Measurements from ENCODE around the gene ANXA1.
"Not testable (repeated sequence)": the region's sequence is repeated elsewhere in the genome, so short reads cannot be mapped to it uniquely, and the experiment has no call there.

The ANXA1 gene

GRCh38 chr9:73168298-73168934 is 16.8 kb downstream of the ANXA1 start:
- no peak for DNase-seq (ENCODE audit: low read depth in 3 of 3)

- no peak for DNase-seq (ENCODE audit: low read depth in 3 of 3)
Observed at GRCh38 chr9:73170185-73170957, 18.7 kb downstream of the ANXA1 start.

DNA sequence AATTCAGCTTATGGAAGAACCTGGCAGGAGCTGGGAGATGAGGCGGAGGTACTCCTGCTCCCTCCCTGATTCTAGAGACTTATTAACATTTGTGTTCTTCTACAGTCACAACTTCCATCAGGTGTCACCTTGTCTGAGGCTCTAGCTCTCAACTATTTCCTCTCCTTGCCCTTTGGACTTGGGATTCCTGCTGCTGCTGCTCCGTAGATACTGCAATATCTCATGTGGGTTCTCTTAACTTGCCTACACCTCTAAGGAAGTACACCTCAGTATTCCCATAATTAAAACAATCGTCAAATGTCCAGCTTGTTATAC is 21.2 kb downstream of the ANXA1 start:
- no peak for DNase-seq (ENCODE audit: low read depth in 3 of 3)

- DNase-seq (ENCODE audit: low read depth in 3 of 3), result no peak
Observed at GRCh38 chr9:73173557-73174329, 22.1 kb downstream of the ANXA1 start.

DNA sequence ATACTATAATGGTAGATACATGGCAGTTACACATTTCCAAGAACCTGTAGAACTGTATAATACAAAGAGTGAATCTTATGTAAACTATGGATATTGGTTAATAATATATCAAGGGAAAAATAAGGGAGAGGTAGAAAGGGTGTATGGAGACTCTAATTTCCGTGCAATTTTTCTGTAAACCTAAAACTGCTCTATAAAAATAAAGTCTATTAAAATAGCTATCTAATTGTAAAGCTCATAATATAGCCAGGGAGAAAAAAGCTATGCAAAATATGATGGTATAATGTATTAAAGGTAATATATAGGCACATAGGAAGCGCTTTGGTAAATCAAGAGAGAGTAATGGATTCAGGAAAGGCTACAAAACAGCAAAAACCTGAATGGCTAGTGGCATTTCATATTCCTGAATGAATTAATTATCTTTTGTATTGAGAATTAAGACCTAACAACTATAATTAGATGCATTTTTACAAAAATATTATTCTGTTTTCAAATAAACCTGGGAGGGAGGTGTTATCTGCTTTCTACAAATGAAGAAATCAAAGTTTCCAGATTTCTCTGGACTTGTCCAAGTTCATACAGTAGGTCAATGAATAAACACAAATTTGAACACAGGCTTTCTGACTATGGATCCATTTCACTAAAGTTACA is 22.8 kb downstream of the ANXA1 start:
- DNase-seq (ENCODE audit: low read depth in 3 of 3), result no peak

DNA sequence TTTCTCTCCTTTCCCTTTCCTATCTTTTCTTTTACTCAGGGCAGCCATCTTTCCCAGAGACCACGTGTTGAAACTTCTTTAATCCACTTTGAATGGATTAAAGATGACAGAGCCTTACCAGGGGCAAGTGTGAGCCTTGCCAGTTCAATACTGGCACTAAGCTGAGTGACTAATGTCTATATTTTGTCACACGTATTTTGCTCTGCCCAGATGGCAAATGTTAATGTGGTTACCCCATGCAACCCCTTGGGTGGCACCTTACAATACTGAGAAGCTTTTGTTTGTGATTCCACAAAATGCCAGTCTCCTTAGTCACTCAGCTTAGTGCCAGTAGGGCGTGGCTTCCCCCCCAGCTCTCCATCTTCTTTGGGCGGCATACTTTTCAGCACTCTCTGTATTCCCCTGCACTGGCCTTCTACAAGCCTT is 24.8 kb downstream of the ANXA1 start:
- no peak for DNase-seq (ENCODE audit: low read depth in 3 of 3)

DNA sequence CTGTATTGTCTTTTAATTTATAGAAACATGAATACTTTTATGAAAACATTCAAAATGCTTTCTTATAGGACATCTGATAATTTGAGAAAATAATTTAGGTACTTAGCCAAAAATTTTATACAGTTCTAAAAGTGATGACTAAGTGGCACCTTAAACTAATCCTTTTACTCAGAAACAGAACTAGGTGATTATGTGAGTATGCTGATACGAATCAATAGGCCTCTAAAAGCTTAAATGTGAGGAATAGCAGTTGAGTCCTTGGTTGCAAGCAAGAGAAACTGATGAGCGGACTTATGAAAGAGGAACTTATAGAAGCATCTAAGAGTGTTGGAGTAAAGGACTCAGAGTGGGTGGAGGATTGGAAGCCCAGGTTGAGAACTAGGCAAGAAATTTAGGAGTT is 26.4 kb downstream of the ANXA1 start:
- DNase-seq (ENCODE audit: low read depth in 3 of 3), result no peak

- no peak for DNase-seq (ENCODE audit: low read depth in 3 of 3)
Observed at GRCh38 chr9:73179589-73179988, 27.9 kb downstream of the ANXA1 start.

DNA sequence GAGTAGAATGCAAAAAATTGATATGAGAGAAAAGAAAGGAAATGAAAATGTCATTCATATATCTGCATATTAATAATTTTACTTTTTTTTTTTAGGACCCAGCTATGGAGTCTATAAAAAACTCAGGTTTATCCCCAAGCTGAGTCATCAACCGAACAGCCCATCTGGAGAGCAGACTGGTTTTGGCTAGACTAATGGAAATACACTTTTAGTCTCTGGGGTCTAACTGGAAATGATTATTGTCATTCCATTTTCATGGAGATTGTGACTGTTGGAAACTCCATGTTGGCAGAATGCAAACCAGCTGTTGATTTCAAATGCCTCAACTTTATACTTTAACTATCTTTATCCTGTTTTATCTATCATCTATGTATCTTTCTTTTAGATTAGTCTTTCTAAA is 28.7 kb downstream of the ANXA1 start:
- DNase-seq (ENCODE audit: low read depth in 3 of 3), result no peak

DNA sequence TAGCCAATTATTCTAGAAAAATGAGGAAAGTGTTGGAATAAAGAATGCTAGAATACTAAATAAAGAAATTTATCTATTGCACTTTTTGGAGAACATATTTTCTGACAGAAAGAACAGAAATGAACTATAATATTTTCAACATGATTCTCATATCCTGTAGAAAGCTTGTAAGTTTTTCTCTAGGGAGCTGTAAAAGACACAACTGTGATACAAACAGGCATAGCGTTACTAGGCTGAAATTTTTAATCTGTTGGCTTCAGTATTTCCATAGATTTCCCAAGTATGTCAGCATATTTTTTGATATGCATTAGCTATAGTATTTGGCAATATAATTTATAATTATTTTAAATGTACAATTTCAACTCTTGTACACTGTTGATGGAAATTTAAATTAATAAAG is 31.3 kb downstream of the ANXA1 start:
- no peak for DNase-seq (ENCODE audit: low read depth in 3 of 3)

DNA sequence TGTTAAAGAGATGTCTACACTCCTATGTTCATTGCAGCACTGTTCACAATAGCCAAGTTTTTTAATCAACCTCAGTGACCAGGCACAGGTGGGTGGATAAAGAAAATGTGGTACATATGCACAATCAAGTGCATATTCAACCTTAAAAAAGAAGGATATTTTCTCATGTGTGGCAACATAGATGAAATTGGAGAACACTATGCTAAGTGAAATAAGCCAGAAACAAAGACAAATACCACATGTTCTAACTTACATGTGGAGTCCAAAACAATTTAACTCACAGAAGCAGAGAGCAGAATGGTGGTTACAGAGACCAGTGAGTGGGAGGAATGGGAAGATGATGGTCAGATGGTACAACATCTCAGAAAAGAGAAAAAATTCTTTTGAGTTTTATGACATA is 31.8 kb downstream of the ANXA1 start:
- DNase-seq (ENCODE audit: low read depth in 3 of 3), result no peak

DNA sequence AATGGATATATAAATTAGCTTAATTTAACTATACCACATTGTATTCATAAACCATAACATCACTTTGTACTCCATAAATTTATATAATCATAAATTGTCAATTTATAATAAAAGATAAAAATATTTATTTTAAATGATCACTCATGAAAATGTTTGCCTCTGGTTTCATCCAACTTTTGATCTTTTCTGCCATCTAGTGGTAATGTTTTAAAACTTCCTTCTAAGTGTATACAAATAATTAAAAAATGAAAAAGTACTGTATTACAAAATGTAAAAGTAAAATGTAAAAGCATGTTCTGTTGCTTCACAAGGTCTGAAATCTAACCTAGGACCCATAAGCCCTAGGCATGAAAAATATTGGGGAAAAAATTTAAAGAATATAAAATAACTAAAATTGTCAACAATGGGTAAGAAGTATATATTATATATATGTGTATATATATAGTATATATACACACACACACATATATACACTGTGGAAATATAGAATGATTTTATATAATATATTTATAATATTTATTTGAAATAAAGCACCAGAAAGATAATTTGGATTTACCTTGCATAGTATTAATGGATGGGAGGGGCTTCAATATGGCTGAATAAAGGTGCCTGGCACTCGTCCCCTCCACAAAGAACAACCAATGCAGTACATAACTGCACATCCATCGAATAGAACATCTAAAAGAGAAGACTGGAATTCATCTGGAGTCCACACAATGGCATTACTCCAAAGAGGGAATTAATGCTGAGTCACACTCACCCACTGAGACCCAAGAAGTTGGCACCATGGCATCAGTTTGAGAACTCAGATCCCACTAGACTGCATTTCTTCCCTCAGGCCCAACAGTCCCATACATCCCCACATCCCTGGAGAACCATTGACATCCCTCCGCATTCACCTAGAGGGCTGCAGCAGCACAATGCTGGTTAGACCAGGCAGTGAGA is 32.5 kb downstream of the ANXA1 start:
- DNase-seq (ENCODE audit: low read depth in 3 of 3), result no peak

- not testable (repeated sequence) for DNase-seq (ENCODE audit: low read depth in 3 of 3)
Observed at GRCh38 chr9:73191109-73191508, 39.4 kb downstream of the ANXA1 start.

DNA sequence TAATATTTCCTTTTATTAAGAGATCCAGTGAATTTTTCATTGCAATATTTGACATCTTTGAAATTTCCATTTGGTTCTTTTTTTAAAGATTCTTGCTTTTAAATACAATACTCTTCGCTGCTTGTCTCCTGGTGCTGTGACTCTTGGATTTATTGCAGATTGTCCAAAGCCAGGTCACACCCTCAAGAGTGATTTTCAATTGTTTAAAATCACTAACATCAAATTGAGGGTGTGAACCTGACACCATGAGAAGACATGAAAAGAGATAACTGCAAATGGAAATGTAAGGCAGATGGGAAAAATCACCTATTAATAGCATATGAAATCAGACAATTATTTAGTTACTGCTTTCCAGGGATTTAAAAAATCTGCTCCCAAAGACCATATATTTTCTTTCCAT is 42.6 kb downstream of the ANXA1 start:
- DNase-seq (ENCODE audit: low read depth in 3 of 3), result no peak

DNA sequence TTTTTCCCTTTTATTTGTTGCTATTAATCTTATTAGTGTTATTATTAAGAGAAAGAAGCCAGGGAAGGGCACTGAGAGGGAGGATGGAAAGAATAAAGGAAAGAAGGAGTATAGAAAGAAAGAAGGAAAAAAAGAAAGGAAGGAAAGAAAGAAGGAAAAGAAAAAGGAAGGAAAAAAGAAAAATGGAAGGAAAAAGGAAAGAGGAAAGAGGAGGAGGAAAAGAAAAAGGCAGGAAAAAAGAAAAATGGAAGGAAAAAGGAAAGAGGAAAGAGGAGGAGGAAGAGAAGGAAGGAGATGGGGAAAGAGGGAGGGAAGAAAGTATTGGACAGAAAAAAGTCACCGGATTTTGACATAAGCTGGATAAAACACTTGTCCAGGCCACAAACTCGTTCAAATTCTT is 47.8 kb downstream of the ANXA1 start:
- DNase-seq (ENCODE audit: low read depth in 3 of 3), result no peak

DNA sequence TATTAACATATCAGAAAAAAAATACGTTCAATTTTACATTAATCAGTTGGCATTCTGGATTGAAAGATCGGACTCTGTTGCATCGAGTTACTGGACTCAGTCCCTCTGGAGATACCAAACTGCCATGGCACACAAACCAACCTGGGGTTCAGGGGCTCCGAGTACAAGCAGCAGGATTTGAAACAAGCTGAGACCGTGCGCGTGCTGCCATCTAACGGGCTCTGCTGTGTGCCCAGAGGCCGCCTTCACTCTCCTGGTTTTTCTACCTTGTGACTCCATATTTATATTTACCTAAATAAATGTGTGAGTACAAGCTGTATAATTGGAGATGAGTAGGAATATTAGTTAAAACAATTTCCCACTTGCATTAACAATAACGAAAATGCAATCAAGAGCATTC is 48.2 kb downstream of the ANXA1 start:
- no peak for DNase-seq (ENCODE audit: low read depth in 3 of 3)

GRCh38 chr9:73200694-73201452 is 49.2 kb downstream of the ANXA1 start:
- no peak for DNase-seq (ENCODE audit: low read depth in 3 of 3)

DNA sequence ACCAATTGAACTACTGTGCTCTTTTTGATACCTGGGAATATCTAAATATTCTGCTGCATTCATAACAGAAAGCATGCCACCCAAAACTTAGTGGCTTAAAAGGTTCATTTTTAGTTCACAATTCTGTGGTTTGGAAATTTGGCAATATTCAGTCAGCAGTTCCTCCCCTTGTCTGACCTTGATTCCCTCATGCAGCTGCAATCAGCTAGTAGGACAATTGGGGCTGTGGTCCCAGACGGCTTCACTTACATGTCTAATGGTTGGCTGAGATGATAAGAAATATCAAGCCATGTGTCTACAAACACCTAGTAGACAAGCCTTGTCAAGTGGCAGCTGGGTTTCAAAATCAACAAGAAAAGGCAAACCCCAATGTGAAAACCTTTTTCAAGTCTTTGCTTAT is 51.3 kb downstream of the ANXA1 start:
- no peak for DNase-seq (ENCODE audit: low read depth in 3 of 3)

DNA sequence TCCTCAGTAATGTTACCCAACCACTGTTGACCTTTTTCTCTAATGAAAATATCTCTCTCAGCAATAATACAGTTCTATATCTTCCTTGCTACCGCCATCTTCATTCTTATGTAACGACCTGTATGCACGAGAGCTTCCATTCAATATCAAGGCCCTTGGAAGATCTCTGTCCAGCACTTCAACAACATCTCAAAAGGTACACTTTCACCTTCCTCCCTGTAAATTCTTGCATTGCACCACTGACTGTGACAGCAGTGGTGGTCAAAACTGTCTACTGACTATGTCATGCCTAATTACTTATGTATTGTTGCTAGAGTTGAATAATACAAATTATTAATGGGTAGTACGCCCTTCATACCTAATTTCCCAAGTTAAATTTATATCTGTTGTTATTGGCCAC is 53.3 kb downstream of the ANXA1 start:
- no peak for DNase-seq (ENCODE audit: low read depth in 3 of 3)

GRCh38 chr9:73206851-73207250 is 55.2 kb downstream of the ANXA1 start:
- no peak for DNase-seq (ENCODE audit: low read depth in 3 of 3)

All from stimulated activated CD4-positive, alpha-beta T cell treated with anti-CD3 and anti-CD28 coated beads, TNF-alpha, amount 100 ng/mL, for 4 hours (primary cell).